Fibroblast of the conjunctiva (primary cell): ENCODE data around the gene RBM24.
"Not testable (repeated sequence)": the region's sequence is repeated elsewhere in the genome, so short reads cannot be mapped to it uniquely, and the experiment has no call there.

Source experiments
- DNase-seq: peaks from one replicate; pipeline ENCODE4 v3.0.0-alpha.2; 2010; ENCODE audit warnings: low read depth

RBM24 gene

DNA sequence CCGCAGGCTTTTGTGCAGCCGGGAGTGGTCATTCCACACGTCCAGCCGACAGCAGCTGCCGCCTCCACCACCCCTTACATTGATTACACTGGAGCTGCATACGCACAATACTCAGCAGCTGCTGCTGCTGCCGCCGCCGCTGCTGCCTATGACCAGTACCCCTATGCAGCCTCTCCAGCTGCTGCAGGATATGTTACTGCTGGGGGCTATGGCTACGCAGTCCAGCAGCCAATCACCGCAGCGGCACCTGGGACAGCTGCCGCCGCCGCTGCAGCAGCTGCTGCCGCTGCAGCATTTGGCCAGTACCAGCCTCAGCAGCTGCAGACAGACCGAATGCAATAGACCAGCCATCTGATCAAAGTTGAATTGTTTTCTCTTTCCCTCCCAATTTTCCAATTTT lies 10.6 kb downstream of the RBM24 start:
- no peak for DNase-seq

DNA sequence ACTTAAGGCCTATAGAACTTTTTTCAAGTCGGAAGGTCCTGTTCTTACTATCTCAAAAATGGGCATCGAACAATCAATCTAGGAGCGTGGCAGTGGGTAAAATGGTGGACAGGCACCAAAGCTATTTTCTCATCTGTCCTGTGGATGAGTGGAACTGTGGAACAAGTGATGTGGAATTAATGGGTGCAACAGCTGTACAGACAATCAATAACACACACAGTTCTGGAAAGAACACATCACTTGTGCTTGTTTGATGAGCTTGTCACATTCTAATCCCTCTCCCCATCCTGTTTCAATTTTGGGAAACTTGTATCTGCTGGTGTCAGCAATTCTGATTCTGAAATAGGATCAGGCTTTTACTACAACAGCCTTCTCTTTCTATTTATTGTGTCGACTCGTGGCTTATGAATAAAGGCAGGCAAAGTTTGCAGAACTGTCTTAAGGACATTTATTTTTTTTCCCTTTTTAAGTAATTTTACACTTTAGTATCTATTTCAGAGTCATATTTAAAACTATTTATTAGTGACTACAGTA lies 11.5 kb downstream of the RBM24 start:
- no peak for DNase-seq

DNA sequence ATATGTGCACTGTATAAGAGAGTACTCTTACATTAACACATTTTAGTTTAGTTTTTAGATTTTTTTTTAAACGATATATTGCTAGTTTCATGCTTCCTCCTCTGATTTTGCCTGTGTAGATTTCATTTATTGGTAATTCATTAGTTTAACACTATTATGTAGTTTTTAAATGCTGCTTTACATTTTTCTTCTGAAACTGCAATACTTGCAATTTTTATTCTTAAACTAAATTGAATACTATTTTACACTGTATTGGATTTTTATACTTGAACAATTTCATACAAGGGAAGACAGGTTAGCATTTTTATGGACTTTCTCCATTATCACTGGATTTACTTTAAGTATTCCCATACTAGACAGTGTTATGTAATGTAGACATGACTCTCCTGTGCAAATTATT lies 12.2 kb downstream of the RBM24 start:
- no peak for DNase-seq

DNA sequence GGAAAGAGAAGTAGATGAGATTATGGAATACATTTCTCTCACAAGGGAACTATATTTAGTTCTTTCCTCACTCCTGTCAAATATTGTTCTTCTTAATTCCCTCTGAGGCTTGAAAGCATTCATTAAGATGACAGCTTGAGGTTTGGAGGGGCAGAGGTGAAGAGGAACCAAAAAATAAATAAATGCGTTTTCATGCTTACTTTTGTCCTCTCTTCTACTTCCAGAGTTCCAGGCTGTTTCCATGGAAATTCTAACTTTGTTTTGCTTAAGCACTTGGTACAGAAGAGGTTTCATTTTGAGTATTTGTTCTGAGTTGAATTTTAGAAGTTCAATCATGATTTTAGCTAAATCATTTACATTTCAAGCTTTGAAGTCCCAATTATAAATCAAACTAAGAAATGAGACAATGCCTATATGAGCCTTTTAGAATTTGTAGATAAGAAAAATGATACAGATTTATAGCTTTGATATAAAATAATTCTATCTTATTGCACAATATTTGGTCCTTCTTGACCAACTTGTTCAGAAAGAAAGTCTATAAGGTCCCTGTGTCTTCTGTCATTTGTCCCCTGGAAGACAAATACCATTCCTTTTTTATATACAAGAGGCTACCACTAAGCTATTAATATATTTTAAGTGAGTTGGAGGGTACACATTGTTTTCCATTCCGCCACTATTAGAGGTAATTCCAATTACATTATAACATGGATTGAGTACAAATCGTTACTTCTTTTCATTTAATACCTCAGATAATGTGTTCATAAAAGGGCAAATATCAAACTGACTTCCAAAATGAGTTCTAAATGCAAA lies 16.3 kb downstream of the RBM24 start:
- no peak for DNase-seq

DNA sequence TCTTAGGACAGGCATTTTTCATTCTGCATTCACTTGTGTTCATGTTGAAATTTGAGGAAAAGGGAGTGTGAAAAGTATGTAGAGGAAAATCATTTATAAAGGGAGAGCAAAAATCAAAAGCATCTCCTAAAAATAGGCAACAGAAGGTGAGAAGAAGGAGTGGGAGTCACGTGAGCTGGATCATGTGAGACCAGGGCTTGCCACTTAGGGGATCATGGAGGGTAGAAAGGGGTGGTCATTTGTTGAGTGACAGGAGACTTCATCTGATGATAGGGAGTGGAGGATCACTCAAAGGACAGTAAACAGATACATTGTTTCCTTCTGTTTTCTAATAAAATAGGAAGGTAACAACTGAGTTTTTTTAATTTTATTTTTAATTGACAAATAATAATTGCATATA lies 17.1 kb downstream of the RBM24 start:
- DNase-seq, result no peak

DNA sequence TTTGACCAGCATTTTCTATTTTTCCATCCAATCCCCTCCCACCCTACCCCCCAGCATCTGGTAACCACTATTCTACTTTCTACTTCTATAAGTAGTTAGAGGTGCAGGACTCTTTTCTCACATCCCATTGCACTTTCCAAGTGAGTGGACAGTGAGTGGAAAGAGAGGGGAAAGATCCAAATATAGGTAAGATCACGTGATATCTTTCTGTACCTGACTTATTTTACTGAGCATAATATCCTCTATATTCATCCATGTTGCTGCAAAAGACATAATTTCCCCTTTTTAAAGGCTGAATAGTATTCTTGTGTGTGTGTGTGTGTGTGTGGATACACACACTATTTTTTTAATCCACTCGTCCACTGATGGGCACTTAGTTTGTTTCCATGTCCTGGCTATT lies 18.1 kb downstream of the RBM24 start:
- DNase-seq, result no peak

DNA sequence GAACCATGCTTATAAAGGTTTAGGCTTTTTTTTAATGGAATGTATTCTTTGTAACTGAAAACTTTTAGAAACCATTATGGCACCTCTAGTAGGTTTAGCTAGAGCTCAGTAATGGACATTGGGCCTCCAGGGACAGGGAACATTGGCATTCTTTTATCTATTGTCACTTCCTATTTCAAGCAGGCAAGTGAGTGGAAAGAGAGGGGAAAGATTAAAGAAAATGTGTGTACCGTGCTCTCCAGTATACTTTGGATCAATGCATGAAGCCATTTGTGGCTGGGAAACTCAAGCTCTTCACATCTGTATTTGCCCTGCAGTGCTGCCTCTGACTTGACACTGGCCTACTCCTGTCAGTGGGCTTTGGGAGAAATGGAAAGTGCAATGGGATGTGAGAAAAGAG lies 18.6 kb downstream of the RBM24 start:
- DNase-seq, result no peak

DNA sequence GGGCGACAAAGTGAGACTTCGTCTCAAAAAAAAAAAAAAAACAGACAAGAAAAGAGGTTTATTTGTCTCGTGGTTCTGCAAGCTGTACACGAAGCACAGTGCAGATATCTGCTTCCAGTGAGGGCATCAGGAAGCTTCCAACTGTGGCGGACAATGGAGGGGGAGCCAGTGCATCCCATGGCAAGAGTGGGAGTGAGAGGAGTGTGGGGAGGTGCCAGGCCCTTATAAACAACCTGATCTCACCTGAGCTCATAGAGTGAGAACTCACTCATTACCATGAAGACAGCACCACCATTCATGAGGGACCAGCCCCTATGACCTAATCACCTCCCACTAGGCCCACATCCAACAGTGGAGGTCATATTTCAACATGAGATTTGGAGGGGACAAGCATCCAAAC lies 19.5 kb downstream of the RBM24 start:
- no peak for DNase-seq

DNA sequence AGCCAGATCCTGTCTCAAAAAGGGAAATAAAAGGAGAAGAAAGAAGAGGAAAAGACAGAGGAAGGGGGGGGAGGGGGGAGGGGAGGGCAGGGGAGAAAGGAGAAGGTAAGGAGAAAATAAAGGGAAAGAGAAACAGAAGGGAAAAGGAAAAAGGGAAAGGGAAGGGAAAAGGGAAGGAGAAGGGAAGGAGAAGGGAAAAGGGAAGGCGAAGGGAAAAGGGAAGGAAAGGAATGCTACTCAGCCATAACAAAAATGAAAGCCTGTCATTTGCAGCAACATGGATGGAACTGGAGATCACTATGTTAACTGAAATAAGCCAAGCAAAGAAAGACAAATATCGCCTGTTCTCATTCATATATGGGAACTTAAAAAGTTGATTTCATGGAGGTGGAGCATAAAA lies 22.3 kb downstream of the RBM24 start:
- no peak for DNase-seq

DNA sequence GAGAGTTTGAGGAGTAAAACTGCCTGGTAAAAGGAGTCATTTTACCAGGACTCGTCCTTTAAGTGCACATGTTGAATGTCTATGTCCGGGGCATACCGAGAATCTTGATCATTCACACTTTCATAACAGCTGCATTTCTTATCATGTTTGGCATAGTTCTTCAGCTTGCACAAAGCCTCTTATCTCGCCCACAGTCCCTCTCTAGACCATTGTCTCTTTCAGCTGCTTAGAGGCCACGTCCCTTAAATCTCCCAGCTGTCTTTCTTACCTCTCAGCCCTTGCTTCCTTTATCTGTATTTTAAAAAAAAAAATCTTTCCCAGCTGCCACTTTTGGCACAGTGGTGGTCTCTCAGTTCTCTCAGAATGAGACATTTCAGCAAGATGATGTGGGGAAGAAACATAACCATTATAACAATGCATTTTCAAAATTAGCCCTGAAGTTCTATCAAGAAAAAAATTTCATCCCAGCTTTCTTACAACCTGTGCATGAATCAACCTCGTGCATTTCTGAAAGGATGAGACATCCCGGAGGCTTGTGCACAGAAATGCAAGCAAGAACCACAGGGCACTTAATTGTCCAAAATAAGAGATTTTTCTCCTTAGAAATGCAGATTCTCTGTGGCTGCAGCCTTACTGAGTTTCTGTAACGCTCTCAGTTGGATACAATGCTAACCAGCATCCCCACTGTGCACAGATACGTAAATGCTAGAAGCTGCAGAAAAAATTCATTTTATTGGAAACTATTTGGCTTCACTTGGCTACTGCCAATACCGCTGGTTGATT lies 24.2 kb downstream of the RBM24 start:
- DNase-seq, result no peak

DNA sequence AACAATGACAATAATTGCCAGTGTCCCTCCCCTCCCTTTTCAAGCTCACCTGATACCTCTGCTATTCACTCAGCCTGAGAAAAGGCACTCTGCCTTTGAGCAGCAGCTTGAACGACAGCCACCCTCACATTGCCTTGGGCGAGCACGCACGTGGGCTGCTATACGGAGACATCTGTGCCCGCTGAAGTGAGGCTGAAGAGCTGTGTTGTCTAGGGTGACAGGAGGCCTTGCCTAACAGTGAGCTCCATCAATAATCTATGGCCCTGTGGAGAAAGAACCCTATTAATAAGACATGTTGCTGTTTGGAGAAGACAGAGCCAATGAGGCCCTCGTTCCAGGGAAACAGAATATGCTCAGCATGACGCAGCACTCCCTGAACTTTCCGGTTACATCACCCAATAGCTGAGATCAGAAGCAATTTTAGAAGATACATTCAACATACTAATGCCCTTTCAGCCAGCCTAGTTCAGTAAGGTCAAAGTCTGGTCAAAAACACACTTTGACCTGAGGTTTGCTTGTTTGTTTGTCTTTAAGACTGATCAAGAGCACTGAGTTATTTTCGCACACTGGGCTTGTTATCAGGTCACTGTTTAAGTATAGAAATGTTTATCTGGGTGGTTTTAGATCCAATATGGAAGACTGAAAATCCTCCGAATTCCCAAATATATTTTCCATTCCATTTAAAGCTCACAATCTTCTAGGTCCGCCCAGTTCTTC lies 30.6 kb downstream of the RBM24 start:
- DNase-seq, result peak; percentile 8

DNA sequence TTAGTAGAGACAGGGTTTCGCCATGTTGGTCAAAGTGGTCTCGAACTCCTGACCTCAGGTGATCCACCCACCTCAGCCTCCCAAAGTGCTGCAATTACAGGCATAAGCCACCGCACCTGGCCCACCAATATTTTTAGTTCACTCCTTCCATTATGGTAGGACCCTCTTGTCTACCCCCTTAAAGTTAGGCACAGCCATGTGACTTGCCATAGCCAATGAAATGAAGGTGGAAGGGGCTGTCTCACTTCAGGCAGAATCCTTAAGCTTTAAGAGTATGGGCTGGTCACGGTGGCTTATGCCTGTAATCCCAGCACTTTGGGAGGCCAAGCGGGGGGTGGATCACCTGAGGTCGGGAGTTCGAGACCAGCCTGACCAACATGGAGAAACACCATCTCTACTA lies 32.1 kb downstream of the RBM24 start:
- DNase-seq, result not testable (repeated sequence)

DNA sequence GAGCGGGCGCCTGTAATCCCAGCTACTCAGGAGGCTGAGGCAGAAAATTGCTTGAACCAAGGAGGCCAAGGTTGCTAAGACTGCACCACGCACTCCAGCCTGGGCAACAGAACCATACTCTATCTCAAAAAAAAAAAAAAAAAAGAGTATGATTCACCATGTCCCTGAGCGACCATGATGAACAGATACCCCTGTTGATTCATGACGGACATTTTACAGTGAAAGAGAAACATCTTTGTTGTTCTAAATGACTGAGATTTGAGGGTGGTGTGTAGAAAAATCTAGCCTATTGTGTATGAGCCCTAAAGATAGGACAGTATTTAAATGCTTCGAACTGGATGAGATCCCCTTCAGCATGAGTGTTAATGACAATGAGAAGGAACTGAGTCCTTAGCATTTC lies 32.8 kb downstream of the RBM24 start:
- DNase-seq, result no peak

DNA sequence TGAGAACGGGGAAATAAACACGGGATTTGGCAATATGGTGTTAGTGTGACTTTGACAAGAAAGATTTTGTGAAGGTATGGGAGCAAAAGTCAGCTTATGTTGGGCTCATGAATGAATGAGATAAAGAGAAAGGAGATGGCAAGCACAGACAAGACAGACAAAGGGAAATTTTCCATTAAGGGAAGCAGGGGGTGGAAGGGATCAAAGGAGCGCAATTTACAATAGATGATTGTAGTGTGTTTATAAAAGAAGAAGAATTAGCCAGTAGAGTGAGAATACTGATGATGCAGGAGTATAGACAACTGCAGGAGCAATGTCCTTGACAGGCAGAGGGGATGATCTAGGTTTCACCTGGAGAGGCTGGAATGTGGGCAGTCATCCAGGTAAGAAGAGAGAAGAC lies 34.1 kb downstream of the RBM24 start:
- DNase-seq, result no peak

DNA sequence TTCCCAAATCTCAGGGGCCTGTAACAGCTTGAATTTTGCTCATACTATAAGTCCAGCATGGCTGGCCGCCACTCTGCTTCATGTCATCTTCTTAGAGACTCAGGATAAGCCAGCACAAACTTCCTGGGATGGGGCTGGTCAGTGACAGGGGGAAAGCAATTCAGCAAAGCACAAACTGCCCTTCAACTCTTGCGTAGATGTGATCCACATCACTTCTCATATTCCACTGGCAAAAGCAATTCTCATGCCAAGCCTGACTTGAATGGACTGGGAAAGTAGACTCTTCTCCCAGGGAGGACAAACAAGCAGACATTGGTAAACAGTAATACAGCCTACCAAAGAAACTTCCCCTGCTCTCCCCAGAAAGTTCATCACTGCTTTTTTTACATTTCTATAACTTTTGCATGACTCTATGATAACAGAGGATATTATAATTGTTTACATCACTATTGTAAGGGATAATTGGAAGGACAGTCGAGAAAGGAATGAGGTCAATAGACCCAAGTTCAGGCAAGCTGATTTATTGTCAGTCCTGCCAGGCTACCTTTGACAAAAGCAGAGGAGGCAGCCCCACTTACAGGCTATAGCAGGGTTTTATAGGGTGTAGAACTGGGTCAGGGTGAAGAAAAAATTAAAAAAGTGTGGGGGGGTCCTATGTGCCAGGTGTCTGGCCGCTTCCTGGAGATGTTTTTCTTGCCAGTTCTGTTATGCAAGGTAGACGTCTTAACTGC lies 37.4 kb downstream of the RBM24 start:
- no peak for DNase-seq

DNA sequence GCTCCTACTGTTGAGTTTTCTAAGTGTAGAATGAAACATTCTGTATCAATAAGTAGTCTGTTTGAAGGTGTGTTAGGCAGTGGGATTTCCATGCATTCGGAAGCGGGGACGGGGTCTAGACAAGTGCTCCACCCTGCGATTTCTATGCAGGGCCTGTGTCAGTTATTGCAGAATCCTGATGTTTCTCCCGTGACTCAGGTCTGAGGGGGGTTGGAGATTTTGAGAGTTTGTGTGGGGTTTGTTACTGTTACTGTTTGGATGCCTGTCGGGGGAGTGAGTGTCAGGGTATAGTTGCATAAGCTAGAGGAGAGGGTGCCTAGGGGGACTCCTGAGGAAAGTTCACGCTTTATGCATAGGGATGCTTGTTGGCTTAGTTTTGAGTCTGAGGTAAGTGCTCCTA lies 39.1 kb downstream of the RBM24 start:
- not testable (repeated sequence) for DNase-seq

DNA sequence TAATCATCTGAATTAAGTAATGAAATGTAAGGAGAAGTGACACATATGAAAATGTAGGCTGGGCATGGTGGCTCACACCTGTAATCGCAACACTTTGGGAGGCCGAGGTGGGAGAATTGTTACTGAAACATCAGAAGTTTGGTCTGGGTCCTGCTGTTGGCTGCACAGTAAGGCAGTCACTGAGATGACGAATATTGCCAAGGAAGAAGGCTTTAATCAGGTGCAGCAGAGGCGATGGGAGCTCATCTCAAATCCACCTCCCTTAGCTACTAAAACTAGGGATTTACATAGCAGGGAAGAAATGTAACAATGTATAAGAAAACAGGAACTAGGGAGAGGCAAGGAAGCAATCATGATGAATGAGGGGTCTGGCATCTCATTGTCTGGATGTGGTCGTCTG lies 50.1 kb downstream of the RBM24 start:
- DNase-seq, result no peak

DNA sequence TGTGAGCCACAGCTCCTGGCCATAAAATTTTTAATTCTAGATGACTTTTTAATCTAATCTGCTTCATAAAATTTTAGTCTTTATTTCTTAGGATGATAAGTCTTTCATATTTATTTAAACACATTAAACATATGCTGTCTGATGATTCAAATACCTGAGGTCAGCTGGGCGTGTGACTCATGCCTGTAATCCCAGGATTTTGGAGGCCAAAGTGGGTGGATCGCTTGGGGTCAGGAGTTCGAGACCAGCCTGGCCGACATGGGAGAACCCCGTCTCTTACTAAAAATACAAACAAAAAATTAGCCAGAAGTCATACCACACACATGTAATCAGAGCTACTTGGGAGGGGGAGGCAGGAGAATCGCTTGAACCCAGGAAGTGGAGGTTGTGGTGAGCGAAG lies 53.1 kb downstream of the RBM24 start:
- DNase-seq, result no peak

DNA sequence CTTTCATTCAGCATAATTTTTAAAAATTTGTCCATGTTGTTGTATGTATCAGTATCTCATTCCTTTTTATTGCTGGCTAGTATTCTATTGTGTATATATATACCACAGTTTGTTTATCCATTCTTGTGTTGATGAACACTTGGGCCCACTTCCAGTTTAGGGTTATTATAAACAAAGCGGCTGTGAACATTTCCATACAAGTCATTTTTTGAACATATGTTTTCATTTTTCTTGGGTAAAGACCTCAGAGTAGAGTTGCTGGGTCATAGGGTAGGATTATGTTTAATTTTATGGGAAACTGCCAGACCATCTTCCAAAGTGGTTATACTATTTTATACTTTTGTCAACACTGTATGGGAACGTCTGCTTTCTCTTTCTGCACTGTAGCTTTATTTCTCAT lies 55.3 kb downstream of the RBM24 start:
- DNase-seq, result peak; percentile 62

DNA sequence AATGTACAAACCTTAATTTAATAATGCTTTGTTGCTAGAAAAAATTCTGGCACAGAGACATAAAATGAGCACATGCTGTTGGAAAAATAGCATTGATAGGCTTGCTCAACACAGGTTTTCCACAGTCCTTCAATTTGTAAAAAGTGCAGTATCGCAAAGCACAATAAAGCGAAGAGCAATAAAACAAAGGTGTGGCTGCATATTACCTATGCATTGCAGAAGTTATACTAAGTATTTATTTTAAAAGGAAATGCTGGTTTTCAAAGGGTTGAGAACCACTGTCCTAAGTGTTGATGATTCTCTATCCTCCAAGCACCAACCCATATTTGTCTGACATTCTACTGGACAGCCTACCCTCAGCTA lies 58.1 kb downstream of the RBM24 start:
- no peak for DNase-seq

DNA sequence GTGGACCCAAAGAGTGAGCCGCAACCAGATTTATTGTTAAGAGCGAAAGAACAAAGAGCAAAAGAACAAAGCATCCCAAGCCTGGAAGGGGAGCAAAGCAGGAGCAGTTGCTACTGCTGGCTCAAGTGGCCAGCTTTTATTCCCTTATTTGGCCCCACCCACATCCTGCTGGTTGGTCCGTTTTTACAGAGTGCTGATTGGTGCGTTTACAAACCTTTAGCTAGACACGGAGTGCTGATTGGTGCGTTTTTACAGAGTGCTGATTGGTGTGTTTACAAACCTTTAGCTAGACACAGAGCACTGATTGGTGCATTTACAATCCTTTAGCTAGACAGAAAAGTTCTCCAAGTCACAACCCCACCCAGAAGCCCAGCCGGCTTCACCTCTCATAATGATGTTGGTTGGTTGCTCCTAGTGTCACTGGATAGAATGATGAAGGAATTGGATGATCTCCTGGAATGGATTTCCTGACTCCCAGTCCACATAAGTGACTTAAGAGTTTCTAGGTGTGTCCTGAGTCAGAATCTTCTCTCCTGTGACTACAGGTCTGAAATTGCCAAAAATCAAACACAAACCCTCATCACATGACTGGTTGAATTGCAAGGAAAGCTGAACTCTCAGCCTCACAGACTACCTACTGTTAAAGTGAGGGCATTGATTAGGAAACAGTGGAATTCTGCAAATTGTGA lies 60.1 kb downstream of the RBM24 start:
- DNase-seq, result no peak

DNA sequence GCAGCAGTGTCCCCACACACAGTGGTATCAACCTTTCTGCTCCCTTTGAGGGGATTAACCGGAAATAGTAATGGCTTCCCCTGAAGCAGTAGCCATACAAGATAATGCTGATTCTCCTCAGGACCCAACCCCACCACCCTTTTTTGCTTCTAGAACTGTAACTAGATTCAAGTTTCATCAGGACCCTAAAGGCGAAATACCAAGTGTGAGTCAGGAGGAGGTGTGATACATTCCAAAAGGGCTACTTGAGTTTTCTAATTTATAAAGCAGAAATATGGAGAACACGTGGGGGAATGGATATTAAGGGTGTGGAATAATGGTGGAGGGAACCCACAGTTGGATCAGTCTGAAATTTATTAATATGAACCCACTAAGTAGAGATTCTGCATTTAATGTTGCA lies 60.7 kb downstream of the RBM24 start:
- DNase-seq, result no peak
